KMS-11 (cell line): ENCODE data around the gene SART3.

ENCODE experiments used
- H2AFZ ChIP-seq: fragments of 200-600 bp; sonication (generic); 2 replicates; pipeline ENCODE4 v1.6.1; 2016; ENCODE audit warnings: antibody characterized with exemption, mixed run types, low read depth
- H3K27ac ChIP-seq: fragments of 200-600 bp; sonication (generic); 2 replicates; pipeline ENCODE4 v1.6.1; 2016; ENCODE audit warnings: mild to moderate bottlenecking, mixed run types
- H3K27me3 ChIP-seq: fragments of 200-600 bp; sonication (generic); 2 replicates; pipeline ENCODE4 v1.6.1; 2017; ENCODE audit warnings: mild to moderate bottlenecking, low read depth, mixed run types, moderate library complexity; ENCODE audit not compliant: insufficient read depth
- H3K36me3 ChIP-seq: fragments of 200-600 bp; sonication (generic); 2 replicates; pipeline ENCODE4 v1.6.1; 2017; ENCODE audit warnings: mild to moderate bottlenecking, mixed run types; ENCODE audit not compliant: insufficient read depth
- H3K4me1 ChIP-seq: fragments of 200-600 bp; sonication (generic); 2 replicates; pipeline ENCODE4 v1.6.1; 2016; ENCODE audit warnings: mild to moderate bottlenecking, low read depth, mixed run types; ENCODE audit not compliant: poor library complexity, severe bottlenecking
- H3K4me2 ChIP-seq: fragments of 200-600 bp; sonication (generic); 2 replicates; pipeline ENCODE4 v1.7.0; 2016; ENCODE audit warnings: mild to moderate bottlenecking, mixed run types
- H3K4me3 ChIP-seq: fragments of 200-600 bp; sonication (generic); IDR thresholded peaks from 2 replicates; pipeline ENCODE4 v1.6.1; 2017; ENCODE audit warnings: low read depth, low read length, mixed read lengths; ENCODE audit not compliant: insufficient read depth
- H3K79me2 ChIP-seq: fragments of 200-600 bp; sonication (generic); 2 replicates; pipeline ENCODE4 v1.6.1; 2016; ENCODE audit warnings: low read depth, mixed run types; ENCODE audit not compliant: insufficient read depth
- H3K9ac ChIP-seq: fragments of 200-600 bp; sonication (generic); 2 replicates; pipeline ENCODE4 v1.6.1; 2016; ENCODE audit warnings: mild to moderate bottlenecking, mixed run types
- H4K20me1 ChIP-seq: fragments of 200-600 bp; sonication (generic); 2 replicates; pipeline ENCODE4 v1.6.1; 2016; ENCODE audit warnings: mild to moderate bottlenecking, mixed run types; ENCODE audit not compliant: insufficient read depth
- TF ChIP-seq, protein P1 (sequence below): fragments of 200-600 bp; sonication (generic); conservative IDR thresholded peaks from 2 replicates; pipeline ENCODE4 v1.6.1; 2017; ENCODE audit warnings: low read depth, mild to moderate bottlenecking, antibody characterized with exemption, low read length, moderate library complexity, mixed read lengths

SART3 gene

DNA sequence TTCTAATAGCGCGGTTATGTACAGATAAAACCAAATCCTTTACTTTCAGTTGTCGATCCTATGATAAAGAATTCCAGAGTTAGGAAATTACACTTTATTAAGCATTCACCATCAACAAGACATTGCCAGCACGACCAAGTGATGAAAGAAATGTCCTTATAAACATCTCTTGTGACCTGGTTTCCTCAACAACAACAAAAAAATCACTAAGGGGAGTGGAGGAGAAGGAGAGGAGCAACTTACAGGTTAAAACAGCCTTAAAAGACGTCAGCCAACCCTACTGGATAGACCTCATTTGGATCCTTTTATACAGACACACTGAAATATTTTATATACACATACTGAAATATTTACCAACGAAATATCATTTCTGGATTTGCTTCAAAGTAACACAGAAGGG is 22.8 kb downstream of the SART3 start:
- Histone ChIP-seq H3K36me3 (no peaks in the 10 kb centered on the region), H3K27me3 (no peaks in the 10 kb centered on the region), H3K4me1 (peaks cover 29% of the 10 kb centered on the region), H3K27ac (no peak overlapping the region), H3K4me2 (no peak overlapping the region), H3K9ac (no peak overlapping the region), H3K79me2 (peaks cover 28% of the 10 kb centered on the region; the same call in 1 of the 2 replicates), H4K20me1 (no peaks in the 10 kb centered on the region), H3K4me3 (no peak overlapping the region), H2AFZ (no peak overlapping the region)
- TF ChIP-seq, protein P1, sequence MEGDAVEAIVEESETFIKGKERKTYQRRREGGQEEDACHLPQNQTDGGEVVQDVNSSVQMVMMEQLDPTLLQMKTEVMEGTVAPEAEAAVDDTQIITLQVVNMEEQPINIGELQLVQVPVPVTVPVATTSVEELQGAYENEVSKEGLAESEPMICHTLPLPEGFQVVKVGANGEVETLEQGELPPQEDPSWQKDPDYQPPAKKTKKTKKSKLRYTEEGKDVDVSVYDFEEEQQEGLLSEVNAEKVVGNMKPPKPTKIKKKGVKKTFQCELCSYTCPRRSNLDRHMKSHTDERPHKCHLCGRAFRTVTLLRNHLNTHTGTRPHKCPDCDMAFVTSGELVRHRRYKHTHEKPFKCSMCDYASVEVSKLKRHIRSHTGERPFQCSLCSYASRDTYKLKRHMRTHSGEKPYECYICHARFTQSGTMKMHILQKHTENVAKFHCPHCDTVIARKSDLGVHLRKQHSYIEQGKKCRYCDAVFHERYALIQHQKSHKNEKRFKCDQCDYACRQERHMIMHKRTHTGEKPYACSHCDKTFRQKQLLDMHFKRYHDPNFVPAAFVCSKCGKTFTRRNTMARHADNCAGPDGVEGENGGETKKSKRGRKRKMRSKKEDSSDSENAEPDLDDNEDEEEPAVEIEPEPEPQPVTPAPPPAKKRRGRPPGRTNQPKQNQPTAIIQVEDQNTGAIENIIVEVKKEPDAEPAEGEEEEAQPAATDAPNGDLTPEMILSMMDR, result no peak

DNA sequence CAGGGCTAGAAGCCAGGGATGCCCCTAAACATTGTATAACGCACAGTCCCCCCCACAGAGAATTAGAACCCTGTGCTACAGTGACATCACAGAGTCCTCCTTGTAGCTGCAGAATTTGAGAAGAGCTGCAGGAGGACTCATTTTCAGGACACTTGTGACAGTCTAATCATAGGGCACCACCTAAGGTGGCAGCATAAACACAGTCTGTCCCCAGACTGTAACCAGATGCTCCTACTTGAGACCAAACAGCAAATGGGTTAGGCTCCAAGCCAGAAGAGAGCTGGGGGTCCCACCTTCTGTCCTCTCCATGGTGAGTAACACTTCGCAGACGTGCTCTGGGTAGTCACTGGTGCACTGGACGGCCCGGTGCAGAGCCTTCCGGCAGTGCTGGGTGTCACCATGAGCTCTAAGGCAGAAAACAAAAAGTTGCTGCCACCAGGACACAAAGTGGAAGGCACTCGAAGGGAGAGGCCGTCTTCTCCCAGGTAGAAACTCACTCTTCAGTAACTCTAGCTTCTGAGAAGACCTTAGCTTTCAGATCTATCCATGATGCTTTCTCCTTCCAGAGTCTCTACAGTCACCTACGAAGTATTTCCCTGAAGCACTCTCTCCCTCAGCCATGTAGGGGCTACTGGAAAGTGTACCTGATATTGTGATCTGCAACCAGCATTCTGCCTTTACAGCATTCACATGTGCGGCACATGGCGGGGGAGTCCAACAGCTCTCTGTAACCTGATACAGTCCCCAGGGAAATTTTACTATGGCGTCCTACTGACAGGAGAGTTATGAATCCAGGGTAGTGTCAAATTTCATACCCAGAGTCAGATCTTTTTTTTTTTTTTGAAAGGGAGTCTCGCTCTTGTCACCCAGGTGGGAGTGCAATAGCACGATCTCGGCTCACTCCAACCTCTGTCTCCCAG is 28.8 kb downstream of the SART3 start:
- H2AFZ ChIP-seq, result no peak overlapping the region
- H3K27me3 ChIP-seq, result no peaks in the 10 kb centered on the region
- H3K36me3 ChIP-seq, result no peaks in the 10 kb centered on the region
- H3K27ac ChIP-seq, result no peak overlapping the region
- TF ChIP-seq, protein P1, result no peak
- no peak overlapping the region for H3K4me2 ChIP-seq
- H4K20me1 ChIP-seq, result no peaks in the 10 kb centered on the region
- peaks cover 16% of the 10 kb centered on the region for H3K4me1 ChIP-seq
- H3K9ac ChIP-seq, result no peak overlapping the region
- H3K4me3 ChIP-seq, result no peak overlapping the region
- no peaks in the 10 kb centered on the region for H3K79me2 ChIP-seq

DNA sequence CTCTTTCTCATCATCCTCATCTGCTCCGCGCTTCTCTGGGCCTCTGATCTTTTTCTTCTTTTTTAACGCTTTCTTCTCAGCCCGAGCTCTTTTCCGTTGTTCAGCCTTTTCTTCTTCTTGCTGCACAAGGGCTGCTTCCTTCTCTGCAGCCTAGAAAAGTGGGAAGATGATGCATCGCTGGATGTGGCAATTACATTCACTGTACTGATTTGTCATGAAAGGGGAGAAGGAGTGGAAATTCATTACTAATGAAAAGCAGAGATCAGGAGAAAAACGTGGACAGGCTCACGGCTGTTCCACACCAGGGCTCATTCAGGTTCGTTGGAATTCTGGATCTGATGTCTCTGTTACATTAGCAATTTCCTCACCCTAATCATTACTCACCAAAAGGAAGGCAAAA is 30.8 kb downstream of the SART3 start:
- no peaks in the 10 kb centered on the region for H4K20me1 ChIP-seq
- no peak overlapping the region for H3K4me2 ChIP-seq
- TF ChIP-seq, protein P1, result no peak
- no peaks in the 10 kb centered on the region; the same call in 1 of the 2 replicates for H3K36me3 ChIP-seq
- no peak overlapping the region for H3K4me3 ChIP-seq
- no peaks in the 10 kb centered on the region for H3K79me2 ChIP-seq
- H3K27me3 ChIP-seq, result no peaks in the 10 kb centered on the region
- H2AFZ ChIP-seq, result no peak overlapping the region
- H3K27ac ChIP-seq, result no peak overlapping the region
- H3K9ac ChIP-seq, result no peak overlapping the region
- peaks cover 32% of the 10 kb centered on the region for H3K4me1 ChIP-seq

DNA sequence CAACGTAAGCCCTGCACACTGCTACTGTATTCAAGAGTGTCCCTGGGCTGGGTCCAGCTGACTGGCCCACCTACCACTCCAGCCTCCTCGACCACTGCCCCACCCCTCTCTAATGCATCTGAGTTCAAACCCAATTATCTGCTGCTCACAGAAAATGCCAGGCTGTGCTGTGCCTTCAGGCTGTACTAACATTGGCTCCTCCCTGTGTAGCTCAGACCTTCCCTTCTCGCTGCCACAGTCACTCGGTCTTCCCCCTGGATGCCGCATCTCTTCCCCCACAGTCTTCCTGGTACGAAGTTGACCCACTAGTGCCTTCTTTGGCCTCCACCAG is 33.8 kb downstream of the SART3 start:
- TF ChIP-seq, protein P1, result 0 out of 2 replicates have a peak, but pooled peaks have one; percentile 5
- Histone ChIP-seq H3K9ac (no peak overlapping the region), H3K4me3 (no peak overlapping the region), H3K36me3 (no peaks in the 10 kb centered on the region; the same call in 1 of the 2 replicates), H3K27ac (no peak overlapping the region; the same call in 1 of the 2 replicates), H2AFZ (no peak overlapping the region), H4K20me1 (no peaks in the 10 kb centered on the region), H3K79me2 (no peaks in the 10 kb centered on the region), H3K4me2 (peak overlapping the region; percentile 36), H3K27me3 (no peaks in the 10 kb centered on the region), H3K4me1 (peaks cover 32% of the 10 kb centered on the region)
